ENCODE measurements around the gene SLC26A11.
A peak's percentile ranks its signal among the peaks of the same experiment; 100 is the strongest.

Gene SLC26A11

GRCh38 chr17:80260791-80261158 is 40.5 kb downstream of the SLC26A11 start, which contains the start of gene RNF213:
Gene RNF213 (plus strand): TSS chr17:80260852. CDS start chr17:80263682, 2,830 bp downstream.
- CTCF ChIA-PET = no interaction called here
- peak; percentile 77 for DNase-seq (ENCODE audit: extremely low spot score)
- POLR2A ChIA-PET = interaction anchor here (1.0 to 2.4 kb wide), 2 partner anchors 34 to 267 kb away, joined by 4 to 6 read pairs; no protein-coding TSS in a partner anchor
- no peak for TF ChIP-seq SP1 (IDR thresholded peaks at IDR 0.05)
- no peak for TF ChIP-seq ARNT (IDR thresholded peaks at IDR 0.05)
- no peak for TF ChIP-seq L3MBTL2 (conservative IDR thresholded peaks at IDR 0.05)
- TF ChIP-seq FOXM1 (IDR thresholded peaks at IDR 0.05; ENCODE audit: borderline replicate concordance) = no peak; the same call in 1 of the 2 replicates
- TF ChIP-seq CTBP1 (IDR thresholded peaks at IDR 0.05; ENCODE audit: borderline replicate concordance) = no peak
- TF ChIP-seq SUZ12 (IDR thresholded peaks at IDR 0.05) = no peak
- TF ChIP-seq PKNOX1 (IDR thresholded peaks at IDR 0.05) = no peak
- TF ChIP-seq LEF1 (IDR thresholded peaks at IDR 0.05; ENCODE audit: borderline replicate concordance) = no peak
- TF ChIP-seq BHLHE40 (IDR thresholded peaks at IDR 0.05; ENCODE audit: borderline replicate concordance) = no peak
- no peak for TF ChIP-seq FOXK2 (IDR thresholded peaks at IDR 0.05)
- no peak for TF ChIP-seq ZNF384 (IDR thresholded peaks at IDR 0.05)
- no peak for TF ChIP-seq FOXA1 (IDR thresholded peaks at IDR 0.05)
- TF ChIP-seq TARDBP (IDR thresholded peaks at IDR 0.05) = no peak
- TF ChIP-seq NFRKB (IDR thresholded peaks at IDR 0.05) = no peak
- TF ChIP-seq ELF4 (IDR thresholded peaks at IDR 0.05) = no peak
- no peak for TF ChIP-seq HDGF (IDR thresholded peaks at IDR 0.05; ENCODE audit: borderline replicate concordance)

GRCh38 chr17:80261159-80261894 is 41.1 kb downstream of the SLC26A11 start:
- DNase-seq (ENCODE audit: extremely low spot score) = peak; percentile 32
- ChIA-PET POLR2A (interaction anchor here (1.0 to 2.4 kb wide), 4 partner anchors 10 to 268 kb away, joined by 3 to 6 read pairs (median 4); no protein-coding TSS in a partner anchor), CTCF (no interaction called here)
- TF ChIP-seq FOXA1 (IDR thresholded peaks at IDR 0.05) (no peak), LEF1 (IDR thresholded peaks at IDR 0.05; ENCODE audit: borderline replicate concordance) (no peak), CTBP1 (IDR thresholded peaks at IDR 0.05; ENCODE audit: borderline replicate concordance) (no peak), NFRKB (IDR thresholded peaks at IDR 0.05) (no peak), ZNF384 (IDR thresholded peaks at IDR 0.05) (no peak), ELF4 (IDR thresholded peaks at IDR 0.05) (no peak), BHLHE40 (IDR thresholded peaks at IDR 0.05; ENCODE audit: borderline replicate concordance) (no peak), FOXM1 (IDR thresholded peaks at IDR 0.05; ENCODE audit: borderline replicate concordance) (no peak), L3MBTL2 (conservative IDR thresholded peaks at IDR 0.05) (no peak), ARNT (IDR thresholded peaks at IDR 0.05) (no peak), TARDBP (IDR thresholded peaks at IDR 0.05) (no peak)

- DNase-seq (ENCODE audit: extremely low spot score) = no peak
- TF ChIP-seq TARDBP (IDR thresholded peaks at IDR 0.05) (no peak), ARNT (IDR thresholded peaks at IDR 0.05) (no peak), FOXA1 (IDR thresholded peaks at IDR 0.05) (no peak), PKNOX1 (IDR thresholded peaks at IDR 0.05) (no peak), HDGF (IDR thresholded peaks at IDR 0.05; ENCODE audit: borderline replicate concordance) (no peak), SUZ12 (IDR thresholded peaks at IDR 0.05) (no peak), ELF4 (IDR thresholded peaks at IDR 0.05) (no peak), FOXM1 (IDR thresholded peaks at IDR 0.05; ENCODE audit: borderline replicate concordance) (no peak), SP1 (IDR thresholded peaks at IDR 0.05) (no peak), NFRKB (IDR thresholded peaks at IDR 0.05) (no peak), CTBP1 (IDR thresholded peaks at IDR 0.05; ENCODE audit: borderline replicate concordance) (no peak), ZNF384 (IDR thresholded peaks at IDR 0.05) (no peak), BHLHE40 (IDR thresholded peaks at IDR 0.05; ENCODE audit: borderline replicate concordance) (no peak), FOXK2 (IDR thresholded peaks at IDR 0.05) (no peak), L3MBTL2 (conservative IDR thresholded peaks at IDR 0.05) (no peak), LEF1 (IDR thresholded peaks at IDR 0.05; ENCODE audit: borderline replicate concordance) (no peak)
- ChIA-PET CTCF (no interaction called here), POLR2A (interaction anchor here (1.1 to 2.4 kb wide), 3 partner anchors 9 to 268 kb away, joined by 3 to 6 read pairs (median 4); no protein-coding TSS in a partner anchor)
Observed at GRCh38 chr17:80261895-80262279, 41.7 kb downstream of the SLC26A11 start.

- no peak for TF ChIP-seq FOXA1 (IDR thresholded peaks at IDR 0.05)
- TF ChIP-seq PKNOX1 (IDR thresholded peaks at IDR 0.05) = peak; percentile 74
- POLR2A ChIA-PET = interaction anchor here (1.1 to 1.6 kb wide), 2 partner anchors 9 to 35 kb away, joined by 3 to 4 read pairs; no protein-coding TSS in a partner anchor
- no peak for DNase-seq (ENCODE audit: extremely low spot score)
- CTCF ChIA-PET = no interaction called here
Observed at GRCh38 chr17:80262291-80262690, 42.1 kb downstream of the SLC26A11 start.

GRCh38 chr17:80262775-80263244 is 42.6 kb downstream of the SLC26A11 start:
- POLR2A ChIA-PET = interaction anchor here (1.6 kb wide), 1 partner anchor 8 kb away, joined by 4 read pairs; no protein-coding TSS in a partner anchor
- no peak for TF ChIP-seq ZNF384 (IDR thresholded peaks at IDR 0.05)
- no peak for TF ChIP-seq ELF4 (IDR thresholded peaks at IDR 0.05)
- TF ChIP-seq LEF1 (IDR thresholded peaks at IDR 0.05; ENCODE audit: borderline replicate concordance) = no peak
- TF ChIP-seq FOXK2 (IDR thresholded peaks at IDR 0.05) = no peak
- no peak for TF ChIP-seq FOXA1 (IDR thresholded peaks at IDR 0.05)
- no peak for TF ChIP-seq NFRKB (IDR thresholded peaks at IDR 0.05)
- no peak for TF ChIP-seq HDGF (IDR thresholded peaks at IDR 0.05; ENCODE audit: borderline replicate concordance)
- no peak for TF ChIP-seq SP1 (IDR thresholded peaks at IDR 0.05)
- no peak for TF ChIP-seq PKNOX1 (IDR thresholded peaks at IDR 0.05)
- TF ChIP-seq CTBP1 (IDR thresholded peaks at IDR 0.05; ENCODE audit: borderline replicate concordance) = no peak
- CTCF ChIA-PET = no interaction called here
- no peak for DNase-seq (ENCODE audit: extremely low spot score)

Data from HEK293T (cell line).